GM21529 (cell line): Measurements from ENCODE around the gene TRIM13.
"Not testable (repeated sequence)": the region's sequence is repeated elsewhere in the genome, so short reads cannot be mapped to it uniquely, and the experiment has no call there.

ENCODE experiments used
- ATAC-seq: cut with Tn5 transposase; IDR thresholded peaks from one replicate; pipeline ENCODE4 v1.9.1; 2021; ENCODE audit not compliant: unreplicated experiment

TRIM13 gene, protein sequence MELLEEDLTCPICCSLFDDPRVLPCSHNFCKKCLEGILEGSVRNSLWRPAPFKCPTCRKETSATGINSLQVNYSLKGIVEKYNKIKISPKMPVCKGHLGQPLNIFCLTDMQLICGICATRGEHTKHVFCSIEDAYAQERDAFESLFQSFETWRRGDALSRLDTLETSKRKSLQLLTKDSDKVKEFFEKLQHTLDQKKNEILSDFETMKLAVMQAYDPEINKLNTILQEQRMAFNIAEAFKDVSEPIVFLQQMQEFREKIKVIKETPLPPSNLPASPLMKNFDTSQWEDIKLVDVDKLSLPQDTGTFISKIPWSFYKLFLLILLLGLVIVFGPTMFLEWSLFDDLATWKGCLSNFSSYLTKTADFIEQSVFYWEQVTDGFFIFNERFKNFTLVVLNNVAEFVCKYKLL

DNA sequence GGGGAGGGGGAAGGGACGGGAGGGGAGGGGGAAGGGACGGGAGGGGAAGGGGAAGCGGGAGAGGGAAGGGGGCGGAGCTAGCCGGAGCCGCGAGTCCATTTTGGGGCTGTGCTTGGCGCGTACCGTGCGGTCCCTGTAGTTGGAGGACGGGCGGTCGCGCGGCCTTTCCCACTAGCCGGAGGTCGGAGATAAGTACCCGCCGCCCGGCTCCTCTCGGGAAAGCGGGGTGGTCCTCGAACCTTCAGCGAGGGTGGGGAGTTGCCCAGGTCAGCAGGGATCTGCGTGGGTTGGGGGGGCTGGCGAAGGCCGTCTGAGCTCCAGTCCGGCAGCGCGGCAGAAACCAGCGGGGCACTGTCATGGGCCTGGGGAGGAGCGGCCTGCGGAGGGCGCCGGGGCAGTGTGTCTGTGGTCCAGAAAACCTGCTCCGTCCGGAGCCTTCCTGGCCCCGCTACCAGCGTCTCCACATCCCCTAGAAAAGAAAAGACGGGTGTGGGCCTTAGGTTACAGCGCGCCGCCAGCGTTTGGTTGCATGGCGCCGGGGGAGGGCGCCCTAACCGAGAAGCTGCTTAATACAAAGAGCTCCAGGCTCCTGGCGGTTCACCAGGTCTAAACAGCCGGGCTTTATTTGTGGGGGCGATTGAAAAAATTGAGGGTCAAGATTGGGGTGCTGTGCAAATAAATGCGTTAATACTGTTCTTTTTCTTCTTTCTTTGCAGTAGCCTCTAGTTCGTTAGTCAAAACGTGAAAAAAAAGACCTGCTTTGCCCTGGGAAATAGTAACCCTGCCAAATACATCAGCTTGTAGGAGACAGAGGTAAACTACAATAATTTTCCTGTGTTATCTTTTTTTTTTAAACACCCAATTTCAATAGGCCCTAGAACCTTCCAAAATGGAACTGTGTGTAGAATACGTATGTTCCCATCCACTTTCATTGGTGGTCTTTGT, at the start of gene TRIM13:
Gene TRIM13 (plus strand): TSS at position 92 of the 945 bp plus-strand sequence. CDS start 14,899 bp downstream, outside the sequence.
- peak; percentile 80 for ATAC-seq

DNA sequence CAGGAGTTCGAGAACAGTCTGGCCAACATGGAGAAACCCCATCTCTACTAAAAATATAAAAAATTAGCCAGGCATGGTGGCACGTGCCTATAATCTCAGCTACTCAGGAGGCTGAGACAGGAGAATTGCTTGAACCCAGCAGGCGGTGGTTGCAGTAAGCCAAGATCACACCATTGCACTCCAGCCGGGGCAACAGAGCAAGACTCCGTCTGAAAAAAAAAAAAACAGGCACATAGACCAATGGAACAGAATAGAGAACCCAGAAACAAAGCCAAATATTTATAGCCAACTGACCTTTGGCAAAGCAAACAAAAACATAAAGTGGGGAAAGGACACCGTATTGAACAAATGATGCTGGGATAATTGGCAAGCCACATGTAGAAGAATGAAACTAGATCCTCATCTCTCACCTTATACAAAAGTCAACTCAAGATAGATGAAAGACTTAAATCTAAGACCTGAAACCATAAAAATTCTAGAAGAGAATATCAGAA, 48.0 kb upstream of the TRIM13 start:
- not testable (repeated sequence) for ATAC-seq

DNA sequence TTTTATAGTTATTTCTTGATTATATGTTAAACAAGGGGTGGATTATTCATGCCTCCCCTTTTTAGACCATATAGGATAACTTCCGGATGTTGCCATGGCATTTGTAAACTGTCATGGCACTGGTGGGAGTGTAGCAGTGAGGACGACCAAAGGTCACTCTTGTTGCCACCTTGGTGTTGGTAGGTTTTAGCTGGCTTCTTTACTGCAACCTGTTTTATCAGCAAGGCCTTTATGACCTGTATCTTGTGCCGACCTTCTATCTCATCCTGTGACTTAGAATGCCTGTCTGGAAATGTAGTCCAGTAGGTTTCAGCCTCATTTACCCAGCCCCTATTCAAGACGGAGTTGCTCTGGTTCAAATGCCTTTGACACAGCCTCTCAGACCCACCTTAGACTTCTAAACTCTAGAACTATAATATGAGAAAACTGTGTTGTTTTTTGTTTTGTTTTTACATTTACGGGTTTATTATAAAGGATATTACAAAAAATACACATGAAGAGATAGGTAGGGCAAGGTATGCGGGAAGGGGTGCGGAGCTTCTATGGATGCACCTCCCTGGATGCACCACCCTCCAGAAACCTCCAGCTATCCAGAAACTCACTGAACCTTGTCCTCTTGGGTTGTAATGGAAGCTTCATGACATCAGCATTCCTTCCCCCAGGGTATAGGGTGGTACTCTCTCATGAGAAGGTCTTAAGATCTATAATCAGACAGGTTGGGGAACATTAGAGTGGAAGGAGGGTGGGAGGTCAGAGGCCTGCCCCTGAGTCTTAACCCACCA, 44.9 kb upstream of the TRIM13 start:
- ATAC-seq = no peak

DNA sequence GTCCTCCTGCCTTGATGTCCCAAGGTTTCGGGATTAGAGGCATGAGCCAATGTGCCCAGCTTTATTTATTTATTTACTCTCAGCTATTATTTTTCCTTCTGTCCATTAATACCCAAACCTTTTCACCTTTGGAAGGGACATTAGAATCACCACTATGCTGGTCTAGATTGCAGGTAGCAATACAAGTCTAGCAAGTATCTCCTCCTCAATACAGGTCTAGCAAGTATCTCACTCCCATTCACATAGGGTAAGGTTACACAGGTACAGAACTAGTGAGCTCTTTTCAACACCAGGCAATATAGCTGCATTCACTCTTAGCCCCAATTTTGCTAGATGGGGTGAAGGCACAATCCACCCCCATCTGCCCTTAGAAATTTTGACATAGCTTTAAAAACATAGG, 43.3 kb upstream of the TRIM13 start:
- ATAC-seq = no peak

DNA sequence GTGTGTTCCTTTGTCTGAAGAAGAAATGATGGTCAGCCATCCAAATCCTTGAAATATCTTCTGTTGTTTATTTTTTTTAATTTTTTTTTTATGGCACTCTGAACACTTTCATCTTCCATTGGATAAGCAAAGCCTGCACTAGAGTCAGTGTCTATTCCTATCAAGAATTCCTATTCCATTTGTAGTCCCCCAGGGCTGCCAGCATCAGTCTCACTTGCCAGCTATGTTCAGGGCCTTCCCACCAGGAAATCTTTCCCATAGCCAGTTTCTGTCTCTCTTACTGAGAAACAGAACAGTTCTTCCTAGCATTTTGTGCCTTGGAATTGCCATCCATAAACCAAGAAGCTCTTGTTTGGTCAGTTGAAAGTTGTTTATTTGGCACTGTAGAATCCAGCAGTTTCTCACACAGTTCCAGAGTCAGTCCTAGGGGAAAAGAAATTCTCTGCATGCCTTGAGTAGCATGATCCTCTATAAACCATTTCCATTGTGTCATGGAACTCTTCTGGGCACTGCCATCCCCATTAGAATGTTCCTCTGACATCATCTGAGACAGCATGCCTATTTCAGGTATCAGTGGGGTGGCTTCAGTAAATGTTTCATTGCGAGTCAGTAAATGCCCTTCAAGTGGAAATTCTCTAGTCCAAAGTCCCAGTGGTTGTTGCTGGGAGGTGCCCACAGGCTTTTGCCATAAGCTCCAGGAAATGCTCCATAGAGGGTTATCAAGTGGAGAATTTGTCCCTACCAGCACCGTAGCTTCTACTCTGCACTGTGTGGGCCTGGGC, 42.0 kb upstream of the TRIM13 start:
- no peak for ATAC-seq

DNA sequence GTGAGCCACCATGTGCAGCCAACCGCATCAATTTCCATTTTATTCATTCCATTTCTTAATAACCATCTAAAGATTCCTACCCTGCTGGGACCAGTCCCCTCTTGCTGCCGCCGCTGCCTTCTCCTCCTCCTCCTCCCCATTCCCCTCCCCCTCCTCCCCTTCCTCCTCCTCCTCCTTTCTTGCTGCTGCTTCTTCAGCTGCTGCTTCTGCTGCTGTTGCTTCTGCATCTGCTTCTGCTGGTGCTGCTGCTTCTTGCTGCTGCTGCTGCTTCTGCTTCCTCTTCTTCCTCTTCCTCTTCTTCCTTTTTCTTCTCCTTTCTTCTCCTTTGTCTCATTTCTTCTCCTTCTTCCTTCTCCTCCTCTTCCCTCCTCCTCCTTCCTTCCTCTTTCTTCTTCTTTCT, 40.7 kb upstream of the TRIM13 start:
- ATAC-seq = no peak

DNA sequence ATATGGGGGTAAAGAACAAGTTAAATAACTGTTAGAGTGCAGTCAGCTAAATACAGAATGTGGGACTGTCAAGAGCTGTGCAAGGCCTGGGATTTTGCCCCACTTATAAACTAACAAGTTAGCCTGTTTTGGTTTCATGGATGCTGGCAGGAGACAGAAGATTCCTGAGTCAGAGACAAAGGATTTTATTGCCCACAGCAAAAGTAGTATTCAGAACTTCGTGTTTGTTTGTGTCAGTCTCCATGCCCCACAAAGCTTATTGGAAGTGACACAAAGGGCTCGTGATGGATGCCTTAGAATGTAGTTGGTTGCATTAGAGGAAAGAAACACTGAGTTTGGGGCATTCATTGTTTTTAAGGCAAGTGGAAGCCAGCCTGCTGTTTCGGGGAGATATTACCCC, 38.5 kb upstream of the TRIM13 start:
- ATAC-seq = no peak

DNA sequence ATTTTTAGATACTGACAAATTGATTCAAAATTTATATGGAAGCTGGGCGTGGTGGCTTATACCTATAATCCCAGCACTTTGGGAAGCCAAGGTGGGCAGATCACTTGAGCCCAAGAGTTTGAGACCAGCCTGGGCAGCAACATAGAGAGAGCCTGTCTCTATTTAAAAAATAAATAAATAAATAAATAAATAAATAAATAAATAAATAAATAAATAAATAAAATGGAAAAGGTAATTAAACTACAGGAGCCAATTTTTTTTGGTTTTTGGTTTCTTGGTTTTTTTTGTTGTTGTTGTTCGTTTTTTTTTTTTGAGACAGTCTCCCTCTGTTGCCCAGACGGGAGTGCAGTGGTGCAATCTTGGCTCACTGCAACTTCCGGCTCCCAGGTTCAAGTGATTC, 29.4 kb upstream of the TRIM13 start:
- ATAC-seq = no peak

DNA sequence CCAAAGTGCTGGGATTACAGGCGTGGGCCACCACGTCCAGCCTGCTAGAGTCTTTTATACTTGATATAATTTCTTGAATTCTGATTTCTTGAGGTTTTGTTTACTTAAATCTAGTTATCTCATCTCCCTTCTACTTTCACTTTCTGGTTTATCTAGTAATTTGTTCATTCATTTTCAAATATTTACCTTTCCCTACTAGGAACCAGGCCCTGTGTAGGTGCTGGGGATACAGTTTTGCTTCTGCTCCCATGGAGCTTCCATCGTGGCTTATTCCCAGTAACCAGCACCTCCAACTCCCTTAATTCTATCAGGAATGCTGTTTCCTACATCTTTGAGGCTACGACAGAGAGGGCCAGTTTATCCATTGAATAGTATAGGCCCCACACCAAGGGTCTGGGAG, 24.1 kb upstream of the TRIM13 start:
- ATAC-seq = no peak

DNA sequence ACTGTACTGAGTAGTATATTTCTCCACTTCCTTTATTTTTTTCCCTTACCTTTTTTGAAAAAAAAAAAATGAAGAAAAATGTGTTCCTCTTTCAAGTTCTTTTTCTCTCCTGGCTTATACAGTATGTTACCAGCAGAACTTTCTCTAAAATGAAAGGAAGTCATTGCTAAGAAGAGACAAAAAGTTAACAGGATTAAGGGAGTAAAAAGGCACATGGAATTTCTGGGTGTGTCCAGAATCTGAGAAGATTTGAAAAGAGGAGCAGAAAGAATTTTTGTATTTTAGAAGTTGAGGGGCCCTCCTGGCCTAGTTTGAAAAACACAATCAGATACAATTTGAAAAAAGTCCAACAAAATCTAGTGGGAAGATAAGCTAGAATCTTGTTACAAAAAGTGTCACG, 21.0 kb upstream of the TRIM13 start:
- no peak for ATAC-seq

DNA sequence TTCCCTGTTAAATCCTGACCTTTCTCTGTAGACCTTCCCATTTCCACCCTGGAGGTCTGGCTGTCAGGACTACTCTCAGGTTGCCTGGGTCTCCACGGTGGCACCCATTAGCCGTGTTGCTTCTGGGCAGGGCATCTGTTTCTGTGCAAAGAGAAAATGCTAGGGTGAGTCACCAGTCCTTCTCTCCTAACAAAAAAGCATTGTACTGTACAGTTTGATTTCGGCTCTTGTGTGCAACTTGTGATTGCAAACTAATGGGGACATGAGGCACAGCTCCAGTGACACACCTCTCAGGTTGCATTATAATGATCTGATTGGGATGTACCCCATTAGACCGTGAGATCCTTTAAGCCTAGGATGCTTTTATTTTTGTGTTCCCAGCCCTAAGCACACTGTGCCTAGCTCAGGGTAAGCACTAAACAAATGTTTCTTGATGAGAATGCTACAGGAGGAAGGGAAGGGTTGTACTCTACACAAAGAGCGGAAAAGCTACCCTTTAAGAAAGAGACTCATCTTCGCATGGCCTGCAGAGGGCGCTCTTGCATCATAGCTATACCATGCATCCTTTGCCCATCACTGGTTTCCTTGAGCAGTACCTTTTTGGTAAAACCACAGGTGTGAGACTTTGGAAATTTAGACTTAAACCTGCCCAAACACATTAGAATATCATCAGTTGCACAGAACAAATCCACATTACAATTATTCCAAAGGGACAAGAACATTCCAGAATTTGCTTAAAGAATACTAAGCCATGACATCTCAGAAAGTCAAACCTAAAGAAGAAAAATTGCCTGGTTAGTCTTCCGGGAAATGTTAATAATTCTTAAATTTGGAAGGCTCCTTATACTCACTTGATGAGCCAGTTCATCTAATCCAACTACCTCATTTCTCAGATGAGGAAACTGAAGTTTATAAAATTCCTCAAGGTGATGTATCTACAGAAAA, 20.3 kb upstream of the TRIM13 start:
- peak; percentile 74 for ATAC-seq

DNA sequence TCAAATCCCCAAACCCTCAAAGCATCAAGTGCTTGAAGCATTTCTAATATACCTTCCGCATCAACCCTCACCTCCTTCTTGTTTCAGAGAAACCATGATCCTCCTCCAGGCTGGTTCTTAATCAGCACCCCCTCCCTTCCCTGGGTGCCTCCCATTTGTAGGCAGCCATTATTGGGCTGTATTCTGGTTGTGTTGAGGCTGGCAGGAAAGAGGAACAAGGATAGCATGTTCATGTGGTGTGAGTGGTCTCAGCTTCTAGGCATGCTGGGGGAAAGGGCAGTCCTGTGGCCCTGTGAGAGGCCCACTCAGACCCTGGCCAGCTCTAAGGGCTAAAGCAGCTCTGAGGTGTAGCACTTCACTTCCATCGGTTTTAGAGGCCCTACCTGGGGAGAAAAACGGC, 18.9 kb upstream of the TRIM13 start:
- ATAC-seq = no peak

DNA sequence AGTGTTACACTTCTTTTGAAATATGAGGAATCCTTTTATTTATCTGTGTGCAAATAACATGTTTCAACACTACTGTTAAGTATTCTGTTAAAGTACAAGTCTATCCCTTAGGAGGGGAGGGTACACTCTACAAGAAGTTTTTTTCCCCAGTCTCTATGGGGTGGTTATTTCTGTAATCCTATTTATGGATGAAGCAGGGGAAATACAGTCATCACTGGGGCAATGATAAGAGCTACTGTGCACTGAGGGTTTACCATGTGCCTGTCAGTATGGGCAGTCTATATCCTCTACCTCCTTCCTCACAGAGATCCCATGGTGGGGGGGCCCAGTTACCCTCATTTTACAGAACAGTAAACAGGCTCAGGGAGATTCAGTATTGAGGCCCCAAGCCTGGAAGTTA, 16.6 kb upstream of the TRIM13 start:
- ATAC-seq = no peak

DNA sequence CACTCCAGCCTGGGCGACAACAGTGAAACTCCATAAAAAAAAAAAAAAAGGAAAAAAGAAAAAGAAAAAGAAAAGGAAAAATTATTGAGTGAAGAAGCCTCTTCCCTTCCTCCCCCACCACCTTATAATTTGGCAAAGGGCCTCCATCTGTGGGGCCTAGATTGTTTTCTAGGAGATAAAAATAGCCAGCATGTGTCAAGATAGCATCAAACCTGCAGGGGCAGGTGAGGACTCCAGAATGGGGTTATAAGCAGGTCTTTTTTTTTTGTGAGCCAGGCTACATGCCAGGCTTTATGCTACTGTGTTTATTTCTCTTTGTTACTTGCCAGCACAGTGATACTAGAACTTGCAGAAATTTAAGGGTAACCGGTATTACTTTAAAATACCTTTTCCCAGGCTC, 11.7 kb upstream of the TRIM13 start:
- ATAC-seq = no peak

DNA sequence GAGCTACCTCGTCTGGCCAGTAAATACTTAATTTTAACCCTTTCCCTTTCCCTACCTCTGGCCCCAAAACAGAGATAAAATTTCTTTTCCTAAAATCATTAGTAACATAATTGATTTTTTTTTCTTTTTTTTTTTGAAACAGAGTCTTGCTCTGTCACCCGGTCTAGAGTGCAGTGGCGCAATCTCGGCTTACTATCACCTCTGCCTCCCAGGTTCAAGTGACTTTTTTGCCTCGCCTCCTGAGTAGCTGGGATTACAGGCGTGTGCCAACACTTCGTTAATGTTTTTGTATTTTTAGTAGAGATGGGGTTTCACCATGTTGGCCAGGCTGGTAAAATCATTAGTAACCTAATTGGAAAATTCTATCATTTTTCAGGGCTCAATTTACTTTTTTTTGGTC, 10.4 kb upstream of the TRIM13 start:
- ATAC-seq = no peak

DNA sequence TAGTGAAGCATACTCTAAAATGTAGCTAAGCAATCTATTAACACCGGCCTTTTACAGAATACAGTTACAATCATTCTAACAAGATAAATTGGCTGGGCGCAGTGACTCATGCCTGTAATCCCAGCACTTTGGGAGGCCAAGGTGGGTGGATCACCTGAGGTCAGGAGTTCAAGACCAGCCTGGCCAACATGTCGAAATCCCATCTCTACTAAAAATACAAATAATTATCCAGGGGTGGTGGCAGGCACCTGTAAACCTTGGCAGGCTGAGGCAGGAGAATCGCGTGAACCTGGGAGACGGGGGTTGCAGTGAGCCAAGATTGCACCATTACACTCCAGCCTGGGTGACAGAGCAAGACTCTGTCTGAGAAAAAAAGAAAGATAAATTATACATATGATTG, 6.2 kb upstream of the TRIM13 start:
- ATAC-seq = not testable (repeated sequence)

DNA sequence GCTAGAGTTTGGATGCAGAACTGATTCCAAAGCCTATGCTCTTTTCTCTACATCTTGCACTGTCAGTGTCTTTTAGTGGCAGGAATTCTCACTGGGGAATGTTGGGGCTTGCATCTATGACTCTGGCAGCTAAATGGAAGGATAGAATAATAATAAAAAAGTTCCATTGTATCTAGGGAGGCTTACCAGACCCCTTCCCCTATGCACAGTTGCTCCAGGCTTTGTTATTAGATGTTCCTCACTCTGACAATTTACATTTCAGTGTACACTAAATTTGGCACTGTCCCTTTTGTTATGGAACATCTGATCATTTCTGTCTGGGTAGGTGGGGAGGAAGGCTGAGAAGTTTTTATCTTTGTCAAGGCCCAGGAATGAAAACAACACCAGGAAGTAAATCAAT, 3.7 kb upstream of the TRIM13 start:
- no peak for ATAC-seq

DNA sequence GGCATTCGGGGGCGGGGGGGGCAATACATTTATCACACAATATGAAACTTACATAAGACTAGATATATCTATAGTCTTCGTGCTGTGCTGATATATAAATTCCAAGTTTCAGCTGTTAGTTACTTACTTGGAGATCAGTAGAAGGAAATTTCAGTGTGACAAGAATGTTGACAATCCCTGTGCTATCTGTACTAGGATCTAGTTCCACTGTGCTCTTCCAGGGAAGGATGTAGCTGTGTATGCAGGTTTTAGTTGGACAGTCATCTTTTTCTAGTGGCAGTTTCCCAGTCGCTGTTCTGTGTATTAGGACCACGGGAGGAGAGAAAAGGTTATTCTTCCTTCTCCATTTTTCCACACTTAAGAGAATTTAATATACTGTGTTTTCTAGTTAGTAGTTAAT, 3.2 kb upstream of the TRIM13 start:
- ATAC-seq = no peak

DNA sequence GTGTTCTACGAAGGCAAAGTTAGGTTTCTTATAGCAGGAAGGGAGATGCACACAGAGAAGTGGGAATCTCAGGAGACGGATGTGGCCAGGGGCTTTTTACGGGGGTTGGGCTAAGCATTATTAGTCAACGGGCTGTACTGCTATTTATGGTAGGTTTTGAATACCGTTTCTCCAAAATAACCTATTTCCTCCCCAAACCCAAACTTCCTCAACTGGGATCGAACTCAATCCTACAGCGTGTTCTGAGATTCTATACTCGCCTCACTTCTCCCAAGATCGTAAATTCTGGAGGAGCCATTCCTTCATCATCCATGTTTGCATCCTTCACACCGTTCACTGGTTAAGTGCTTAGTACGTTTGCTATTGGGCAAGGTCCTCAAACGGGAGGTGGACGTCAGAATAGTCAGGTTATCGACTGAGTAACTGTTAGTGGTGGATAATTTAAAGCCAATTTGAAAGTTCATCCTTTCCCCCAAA, 1.2 kb upstream of the TRIM13 start:
- no peak for ATAC-seq
